Measurements from ENCODE around the gene PREX1. TPM values are rescaled to one million over a fixed set of nuclear protein-coding genes. Genes with fewer than 3 reads are reported as not detected.

PREX1 gene
- total RNA-seq, 1 donor from 2014 or later = 2.9 TPM

GRCh38 chr20:48652961-48653705, 174.7 kb downstream of the PREX1 start:
- Mint-ChIP-seq H3K4me1 (ENCODE audit: low read depth) (peaks cover 5% of the 10 kb centered on the region), H3K9me3 (ENCODE audit: low read depth) (no peaks in the 10 kb centered on the region), H3K4me3 (ENCODE audit: low read depth) (no peak overlapping the region), H3K27ac (no peak overlapping the region), H3K27me3 (no peaks in the 10 kb centered on the region), H3K36me3 (ENCODE audit: insufficient read depth) (no peaks in the 10 kb centered on the region)
- no peak for DNase-seq (ENCODE audit: low spot score, unreplicated experiment)
- no peak for TF ChIP-seq CTCF (IDR thresholded peaks at IDR 0.05; ENCODE audit: unreplicated experiment)

- Mint-ChIP-seq H3K9me3 (ENCODE audit: low read depth) (no peaks in the 10 kb centered on the region), H3K4me1 (ENCODE audit: low read depth) (peaks cover 5% of the 10 kb centered on the region)
Observed at GRCh38 chr20:48651960-48652359, 175.8 kb downstream of the PREX1 start.

GRCh38 chr20:48651271-48651670, 176.5 kb downstream of the PREX1 start:
- H3K27me3 Mint-ChIP-seq = no peaks in the 10 kb centered on the region
- no peak overlapping the region for H3K27ac Mint-ChIP-seq
- peaks cover 5% of the 10 kb centered on the region for H3K4me1 Mint-ChIP-seq (ENCODE audit: low read depth)

More at GRCh38 chr20:48651960-48652359, 175.8 kb downstream of the PREX1 start:
- Mint-ChIP-seq H3K4me3 (ENCODE audit: low read depth) (no peak overlapping the region), H3K27ac (no peak overlapping the region), H3K36me3 (ENCODE audit: insufficient read depth) (no peaks in the 10 kb centered on the region), H3K27me3 (no peaks in the 10 kb centered on the region)
- no peak for TF ChIP-seq CTCF (IDR thresholded peaks at IDR 0.05; ENCODE audit: unreplicated experiment)
- DNase-seq (ENCODE audit: low spot score, unreplicated experiment) = no peak

GRCh38 chr20:48649868-48650267, 177.9 kb downstream of the PREX1 start:
- Mint-ChIP-seq H3K4me3 (ENCODE audit: low read depth) (no peak overlapping the region), H3K27me3 (no peaks in the 10 kb centered on the region), H3K4me1 (ENCODE audit: low read depth) (peaks cover 5% of the 10 kb centered on the region), H3K27ac (no peak overlapping the region), H3K36me3 (ENCODE audit: insufficient read depth) (no peaks in the 10 kb centered on the region), H3K9me3 (ENCODE audit: low read depth) (no peaks in the 10 kb centered on the region)
- TF ChIP-seq CTCF (IDR thresholded peaks at IDR 0.05; ENCODE audit: unreplicated experiment) = no peak
- DNase-seq (ENCODE audit: low spot score, unreplicated experiment) = no peak

More at GRCh38 chr20:48651271-48651670, 176.5 kb downstream of the PREX1 start:
- Mint-ChIP-seq H3K9me3 (ENCODE audit: low read depth) (no peaks in the 10 kb centered on the region), H3K4me3 (ENCODE audit: low read depth) (no peak overlapping the region), H3K36me3 (ENCODE audit: insufficient read depth) (no peaks in the 10 kb centered on the region)
- TF ChIP-seq CTCF (IDR thresholded peaks at IDR 0.05; ENCODE audit: unreplicated experiment) = no peak
- no peak for DNase-seq (ENCODE audit: low spot score, unreplicated experiment)

- Mint-ChIP-seq H3K36me3 (ENCODE audit: insufficient read depth) (no peaks in the 10 kb centered on the region), H3K27me3 (no peaks in the 10 kb centered on the region), H3K4me1 (ENCODE audit: low read depth) (peaks cover 5% of the 10 kb centered on the region), H3K4me3 (ENCODE audit: low read depth) (no peak overlapping the region), H3K27ac (no peak overlapping the region), H3K9me3 (ENCODE audit: low read depth) (no peaks in the 10 kb centered on the region)
- no peak for TF ChIP-seq CTCF (IDR thresholded peaks at IDR 0.05; ENCODE audit: unreplicated experiment)
- DNase-seq (ENCODE audit: low spot score, unreplicated experiment) = no peak
Observed at GRCh38 chr20:48649104-48649626, 178.6 kb downstream of the PREX1 start.

Data from progenitor cell of endocrine pancreas (in vitro differentiated cells).